HG03175 (cell line): ENCODE measurements around the gene PICALM.

Experiments used
- ATAC-seq: cut with Tn5 transposase; IDR thresholded peaks from one replicate; pipeline ENCODE4 v1.9.1; 2021; ENCODE audit warnings: mild to moderate bottlenecking, moderate library complexity; ENCODE audit not compliant: unreplicated experiment

Gene PICALM

GRCh38 chr11:86052693-86053641 is 15.9 kb downstream of the PICALM start:
- no peak for ATAC-seq

GRCh38 chr11:86050196-86050709 is 18.6 kb downstream of the PICALM start:
- no peak for ATAC-seq

- ATAC-seq: peak; percentile 64
These were observed 21.5 kb downstream of the PICALM start for GRCh38 chr11:86047275-86047991.

GRCh38 chr11:86046116-86046515 is 22.8 kb downstream of the PICALM start:
- no peak for ATAC-seq

GRCh38 chr11:86043765-86044503 is 24.9 kb downstream of the PICALM start:
- ATAC-seq: no peak

GRCh38 chr11:86041975-86042378 is 26.9 kb downstream of the PICALM start:
- peak; percentile 66 for ATAC-seq

- no peak for ATAC-seq
These were observed 27.7 kb downstream of the PICALM start for GRCh38 chr11:86040919-86041850.

GRCh38 chr11:86039094-86039493 is 29.8 kb downstream of the PICALM start:
- no peak for ATAC-seq

- no peak for ATAC-seq
These were observed 31.1 kb downstream of the PICALM start for GRCh38 chr11:86037743-86038142.

- no peak for ATAC-seq
These were observed 33.0 kb downstream of the PICALM start for GRCh38 chr11:86035920-86036319.

- ATAC-seq: no peak
These were observed 33.7 kb downstream of the PICALM start for GRCh38 chr11:86035164-86035563.

- ATAC-seq: no peak
These were observed 34.2 kb downstream of the PICALM start for GRCh38 chr11:86034710-86035109.

- peak; percentile 65 for ATAC-seq
These were observed 47.5 kb downstream of the PICALM start for GRCh38 chr11:86021377-86021776.

GRCh38 chr11:86018249-86018648 is 50.6 kb downstream of the PICALM start:
- no peak for ATAC-seq

- no peak for ATAC-seq
These were observed 52.4 kb downstream of the PICALM start for GRCh38 chr11:86016451-86016850.

GRCh38 chr11:86015699-86016098 is 53.2 kb downstream of the PICALM start:
- no peak for ATAC-seq

GRCh38 chr11:86014221-86014620 is 54.7 kb downstream of the PICALM start:
- no peak for ATAC-seq

GRCh38 chr11:86013713-86014112 is 55.2 kb downstream of the PICALM start:
- ATAC-seq: no peak

- no peak for ATAC-seq
These were observed 57.7 kb downstream of the PICALM start for GRCh38 chr11:86011175-86011574.

- ATAC-seq: no peak
These were observed 65.2 kb downstream of the PICALM start for GRCh38 chr11:86003654-86004053.
